ENCODE results near the gene EXOC6B. TPM values are rescaled to one million over a fixed set of nuclear protein-coding genes. Genes with fewer than 3 reads are reported as not detected.

EXOC6B gene
- 23.9 and 41.3 TPM in 2 replicates for total RNA-seq

GRCh38 chr2:72825257-72826155 lies at the start of gene EXOC6B:
Gene EXOC6B (minus strand): TSS chr2:72826033.

GRCh38 chr2:72147303-72147971 lies 678.4 kb downstream of the EXOC6B start, which contains the start of gene CYP26B1:
Gene CYP26B1 (minus strand): TSS chr2:72147862. CDS start chr2:72147834, 28 bp downstream.

Other genes with a start within 250 kb of the EXOC6B start
- 19.3 and 25.5 TPM in 2 replicates for gene SPR, start 61.4 kb upstream of the EXOC6B start, total RNA-seq
- gene EMX1, start 91.5 kb upstream of the EXOC6B start, total RNA-seq = not detected in 2 replicates
- 15.0 and 16.1 TPM in 2 replicates for gene SFXN5, start 245.7 kb upstream of the EXOC6B start, total RNA-seq